Right lung (tissue), 5 donors: ENCODE measurements around the gene KCND2. TPM values are rescaled to one million over a fixed set of nuclear protein-coding genes. Genes with fewer than 3 reads are reported as not detected.
"Not testable (repeated sequence)": the region's sequence is repeated elsewhere in the genome, so short reads cannot be mapped to it uniquely, and the experiment has no call there.

Source experiments
- DNase-seq, 2 donors: peaks; one replicate each; pipeline ENCODE4 v3.0.0-alpha.2; 2013
- polyA plus RNA-seq, 5 donors: library from polyadenylated mRNA; unstranded; fragments of 120-200 nt; gene quantifications; one replicate each; pipeline versions ENCODE4 v1.2.1 to v1.2.3, GENCODE V29; 2013; ENCODE audit warnings: inconsistent platforms in 1 of 5, low replicate concordance in 1 of 5; ENCODE audit not compliant: insufficient read length in 5 of 5, insufficient read depth in 1 of 5

Gene KCND2
- polyA plus RNA-seq, 5 donors: 0.38 to 1.3 (median 0.65) TPM

- DNase-seq: no peak
Observed at GRCh38 chr7:120586571-120586970, 313.6 kb downstream of the KCND2 start.

DNA sequence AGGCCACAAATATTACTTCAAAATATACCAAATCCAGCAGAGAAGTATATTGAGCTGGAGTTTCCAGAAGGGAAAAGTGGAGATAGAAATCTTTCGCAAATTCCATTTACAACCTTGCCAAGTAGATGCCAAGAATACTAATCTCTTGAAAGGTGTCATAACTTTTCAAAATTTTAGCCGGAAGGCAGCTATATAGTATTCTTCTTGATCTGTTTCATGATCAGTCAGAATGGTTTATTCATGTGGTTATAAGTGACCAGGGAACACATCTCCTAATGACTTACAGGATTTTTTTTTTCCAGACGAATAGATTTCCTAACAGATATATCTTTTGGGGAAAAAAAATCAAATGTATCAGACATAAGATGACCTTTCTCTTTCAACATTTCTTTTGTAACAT, 314.3 kb downstream of the KCND2 start:
- no peak for DNase-seq

- no peak for DNase-seq
Observed at GRCh38 chr7:120588416-120588815, 315.4 kb downstream of the KCND2 start.

DNA sequence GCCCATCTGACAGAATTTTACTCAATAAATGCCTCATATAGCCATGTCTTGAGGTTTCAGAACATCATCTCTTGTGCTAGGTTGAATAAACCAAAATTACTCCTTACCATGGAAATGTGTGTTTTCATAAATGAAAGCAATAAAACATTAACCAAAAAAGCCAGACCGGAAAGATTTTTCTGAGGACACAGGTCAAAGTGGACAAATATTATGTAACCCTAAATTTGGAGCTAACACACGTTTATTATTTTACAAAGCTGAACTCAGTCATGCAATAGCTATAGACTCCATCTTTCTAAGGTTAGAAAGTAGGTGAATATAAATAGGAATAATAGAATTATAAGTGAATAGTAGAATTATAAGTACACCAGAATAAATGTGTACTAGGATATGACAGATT, 315.9 kb downstream of the KCND2 start:
- no peak for DNase-seq

DNA sequence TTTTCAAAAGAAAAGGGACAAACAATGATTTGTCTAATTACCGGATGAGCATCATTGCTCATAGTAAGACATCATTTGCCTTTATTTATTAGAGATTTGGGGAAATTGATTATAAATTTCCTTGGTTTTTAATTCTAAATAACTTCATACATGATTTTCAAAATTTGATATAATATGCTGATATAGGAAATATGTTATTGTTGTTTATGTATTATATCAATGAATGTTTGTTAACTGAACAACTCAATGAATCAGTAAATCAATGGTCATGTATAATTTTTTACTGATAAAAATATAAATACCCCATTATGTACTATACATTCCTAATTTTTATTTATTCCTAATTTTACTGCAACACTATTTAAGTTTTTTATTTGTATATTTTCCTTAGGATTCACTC, 327.6 kb downstream of the KCND2 start:
- DNase-seq: no peak

- no peak for DNase-seq
Observed at GRCh38 chr7:120603366-120603765, 330.4 kb downstream of the KCND2 start.

DNA sequence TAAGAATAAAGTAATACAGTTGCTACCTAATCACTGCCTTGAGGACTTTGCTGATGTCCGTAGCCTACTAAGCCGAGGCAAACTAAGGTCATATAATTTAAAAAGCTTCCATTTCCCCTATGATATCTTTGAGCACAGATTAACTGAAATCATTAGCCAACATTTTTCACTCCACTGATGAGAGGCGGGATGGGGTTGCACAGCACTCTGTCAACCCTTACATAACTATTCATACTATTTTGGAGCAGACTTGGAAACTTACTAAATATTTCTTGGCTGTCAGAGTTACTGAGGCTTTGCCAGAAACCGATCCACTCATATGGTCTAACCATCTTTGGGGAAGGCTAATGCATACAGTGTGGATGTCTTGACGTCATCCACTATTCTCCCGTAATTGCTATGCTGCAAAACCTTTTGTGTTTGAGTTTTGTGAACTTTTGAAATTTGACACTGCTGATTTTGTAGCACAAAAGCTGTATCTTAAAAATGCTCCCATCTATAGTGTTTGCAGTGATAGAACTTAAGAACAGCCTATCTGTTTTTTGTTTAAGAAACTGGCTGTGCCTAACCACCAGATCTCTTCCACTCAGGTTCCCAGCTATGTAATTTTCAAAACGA, 336.3 kb downstream of the KCND2 start:
- DNase-seq: no peak

DNA sequence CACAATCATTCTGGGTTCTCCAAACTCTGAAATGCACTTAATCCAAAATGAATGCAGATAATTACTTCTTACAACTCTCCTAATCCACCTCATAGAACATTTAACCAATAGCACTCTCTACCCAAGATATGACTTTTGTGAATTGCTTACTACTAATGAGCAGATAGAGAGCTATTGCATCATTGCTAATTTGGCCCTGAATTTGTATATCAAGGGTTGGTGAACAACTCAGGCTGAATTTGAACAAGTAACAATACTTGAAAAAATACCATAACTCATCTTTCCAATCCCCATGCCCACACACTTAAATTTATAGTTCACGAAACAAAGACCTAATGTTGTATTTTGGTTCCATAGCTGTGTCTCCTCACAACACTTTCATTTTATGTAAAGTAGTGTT, 339.0 kb downstream of the KCND2 start:
- no peak for DNase-seq

- DNase-seq: no peak
Observed at GRCh38 chr7:120615703-120616102, 342.7 kb downstream of the KCND2 start.

DNA sequence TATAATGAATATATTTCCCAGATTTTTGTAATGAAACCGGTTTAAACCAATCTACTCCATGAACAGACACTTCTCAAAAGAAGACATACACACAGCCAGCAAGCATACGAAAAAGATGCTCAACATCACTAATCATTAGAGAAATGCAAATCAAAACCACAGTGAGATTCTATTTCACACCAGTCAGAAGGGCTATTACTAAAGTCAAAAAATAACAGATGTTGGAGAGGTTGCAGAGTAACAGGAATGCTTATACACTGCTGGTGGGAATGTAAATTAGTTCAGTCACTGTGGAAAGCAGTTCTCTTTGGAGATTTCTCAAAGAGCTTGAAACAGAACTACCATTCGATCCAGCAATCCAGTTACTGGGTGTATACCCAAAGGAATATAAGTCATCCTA, 344.3 kb downstream of the KCND2 start:
- DNase-seq: no peak

GRCh38 chr7:120628251-120628650, 355.3 kb downstream of the KCND2 start:
- no peak for DNase-seq

DNA sequence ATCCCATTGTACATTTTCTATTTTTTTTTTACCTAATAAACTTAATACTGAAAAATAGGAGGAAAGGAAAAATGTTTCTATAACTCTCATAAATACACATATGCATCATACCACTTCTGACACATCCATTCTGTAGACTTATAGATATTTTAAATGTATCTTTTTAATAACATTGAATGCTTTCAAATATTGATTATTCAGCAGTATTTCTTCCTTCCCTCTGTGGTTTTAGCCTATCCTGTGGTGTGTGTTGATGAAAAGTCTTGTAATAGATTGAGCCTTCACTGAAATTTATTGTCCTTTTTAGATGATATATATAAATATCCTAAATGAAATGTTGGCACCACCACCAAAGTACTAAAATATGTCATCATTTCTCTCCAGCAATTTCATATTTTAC, 366.9 kb downstream of the KCND2 start:
- no peak for DNase-seq

DNA sequence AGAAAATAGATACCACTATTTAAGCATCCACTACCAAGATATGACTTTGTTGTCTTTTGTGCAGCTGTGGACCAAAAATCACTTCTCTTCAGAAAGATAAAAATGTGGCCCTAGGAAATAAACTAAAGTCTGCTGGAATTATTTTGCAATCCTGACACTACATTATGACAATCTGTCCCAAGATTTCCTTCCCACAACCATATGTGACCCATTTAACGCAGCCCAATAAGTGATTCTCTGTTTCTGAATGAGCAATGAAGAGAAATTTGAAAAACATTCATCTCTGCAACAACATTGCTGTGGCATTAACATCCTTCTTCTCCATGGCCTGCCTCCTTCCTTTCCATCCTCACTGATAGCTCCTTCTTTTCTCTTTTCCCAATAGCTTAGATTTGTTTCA, 373.0 kb downstream of the KCND2 start:
- DNase-seq: peak; percentile 15 to 17

GRCh38 chr7:120654241-120654640, 381.3 kb downstream of the KCND2 start:
- no peak for DNase-seq

DNA sequence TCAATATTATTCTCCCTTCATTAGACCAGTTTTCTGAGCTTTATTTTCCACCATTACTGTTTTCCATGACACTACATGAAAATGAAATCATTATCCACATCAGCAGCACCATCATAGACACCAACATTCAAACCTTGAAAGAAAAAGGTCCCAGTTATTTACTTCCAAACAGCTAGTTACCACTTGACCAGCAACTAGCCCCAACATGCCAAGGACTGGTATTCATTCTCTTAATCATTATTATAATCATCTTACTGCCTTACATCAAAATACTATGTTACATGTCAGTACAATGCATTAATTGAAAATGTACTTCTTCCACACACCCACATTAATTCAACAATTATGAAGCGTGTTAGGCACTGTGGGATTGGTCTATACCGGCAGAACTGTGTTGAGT, 385.5 kb downstream of the KCND2 start:
- DNase-seq: no peak

GRCh38 chr7:120662291-120662690, 389.3 kb downstream of the KCND2 start:
- no peak for DNase-seq

DNA sequence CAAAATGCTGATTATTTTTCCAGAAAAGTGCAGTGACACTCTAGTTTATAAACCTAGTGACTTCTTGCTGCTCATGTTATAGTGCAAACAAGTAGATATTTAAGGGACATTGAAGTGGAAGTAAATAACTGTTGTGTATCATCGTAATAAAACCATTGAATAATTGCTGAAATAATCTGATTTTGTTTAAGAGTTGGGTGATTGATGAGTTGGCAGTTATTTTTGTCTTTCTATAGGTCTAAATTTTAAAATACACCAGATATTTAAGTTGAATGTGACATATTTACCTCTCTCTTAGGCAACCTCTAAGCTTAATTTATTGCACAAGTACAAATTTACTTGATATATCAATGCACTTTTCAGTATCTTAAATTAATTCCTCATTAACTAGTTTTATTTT, 392.1 kb downstream of the KCND2 start:
- no peak for DNase-seq

- no peak for DNase-seq
Observed at GRCh38 chr7:120675076-120675475, 402.1 kb downstream of the KCND2 start.

DNA sequence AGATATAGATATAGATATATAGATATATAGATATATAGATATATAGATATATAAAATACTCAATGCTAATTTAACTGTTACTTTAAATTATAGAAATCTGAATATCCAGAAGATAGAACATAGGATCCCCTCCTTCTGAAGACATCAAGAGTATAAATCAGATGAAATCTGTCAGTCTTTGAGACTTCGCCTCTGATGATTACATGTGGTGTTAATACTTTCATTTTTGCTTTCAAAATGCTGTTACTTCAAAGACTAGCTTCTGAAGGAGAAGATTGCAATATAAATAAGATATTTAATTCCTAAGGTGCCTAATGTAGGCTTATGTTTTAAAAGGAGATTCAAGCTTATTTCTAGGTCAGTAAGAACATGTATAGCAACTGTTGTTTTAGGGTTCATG, 404.6 kb downstream of the KCND2 start:
- no peak for DNase-seq

GRCh38 chr7:120680985-120681384, 408.0 kb downstream of the KCND2 start:
- no peak for DNase-seq

DNA sequence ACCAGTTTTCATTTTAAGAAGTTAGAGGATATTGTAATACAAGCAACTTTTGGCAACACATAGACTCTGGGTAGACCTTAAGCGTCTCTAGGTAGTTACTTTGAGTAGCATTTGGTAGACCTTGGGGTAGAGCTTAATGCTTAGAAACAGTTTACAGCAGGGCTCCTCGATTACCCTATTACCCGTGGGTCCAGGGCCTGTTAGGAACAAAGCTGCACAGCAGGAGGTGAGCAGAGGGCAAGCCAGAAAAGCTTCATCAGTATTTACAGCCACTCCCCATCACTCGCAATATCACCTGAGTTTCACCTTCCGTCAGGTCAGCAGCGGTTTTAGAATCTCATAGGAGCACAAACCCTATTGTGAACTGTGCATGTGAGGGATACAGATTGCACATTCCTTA, 411.5 kb downstream of the KCND2 start:
- DNase-seq: no peak

GRCh38 chr7:120691915-120692314, 418.9 kb downstream of the KCND2 start:
- no peak for DNase-seq

DNA sequence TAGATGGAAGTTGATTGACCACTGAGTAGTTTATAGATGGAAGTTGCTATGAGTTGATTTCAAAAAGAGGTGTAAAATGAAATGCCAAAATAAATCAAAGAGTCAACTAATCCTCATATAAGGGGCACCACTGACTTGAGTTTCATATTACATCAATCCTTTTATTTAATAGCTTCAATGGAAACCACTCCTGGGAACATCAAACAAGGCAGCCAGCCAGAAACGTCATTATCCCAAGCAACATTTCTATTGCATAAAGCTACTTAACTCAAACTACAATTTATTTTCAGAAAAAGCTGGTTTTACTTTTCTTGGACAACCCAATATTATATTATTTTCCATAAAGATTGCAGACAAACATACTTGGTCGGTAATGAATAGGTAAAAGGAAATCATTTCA, 422.9 kb downstream of the KCND2 start:
- DNase-seq: no peak

DNA sequence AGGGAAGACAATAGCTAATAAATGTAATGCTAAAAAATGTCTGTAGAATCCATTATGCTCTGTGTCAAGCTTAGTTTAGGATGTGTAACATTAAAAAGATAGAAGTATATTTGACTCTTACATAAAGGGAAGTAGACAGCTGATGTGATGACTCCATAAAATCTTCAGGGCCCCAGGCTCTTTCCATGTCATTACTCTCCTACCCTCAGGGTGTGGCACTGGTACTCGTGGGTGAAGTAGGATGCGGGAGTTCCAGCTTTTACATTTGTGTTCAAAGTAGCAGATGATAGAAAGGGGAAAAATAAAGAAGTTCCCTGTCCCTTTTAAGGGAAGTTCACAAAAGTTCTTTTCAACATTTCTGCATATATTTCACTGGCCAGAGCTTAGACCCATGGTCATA, 427.8 kb downstream of the KCND2 start:
- DNase-seq: no peak

DNA sequence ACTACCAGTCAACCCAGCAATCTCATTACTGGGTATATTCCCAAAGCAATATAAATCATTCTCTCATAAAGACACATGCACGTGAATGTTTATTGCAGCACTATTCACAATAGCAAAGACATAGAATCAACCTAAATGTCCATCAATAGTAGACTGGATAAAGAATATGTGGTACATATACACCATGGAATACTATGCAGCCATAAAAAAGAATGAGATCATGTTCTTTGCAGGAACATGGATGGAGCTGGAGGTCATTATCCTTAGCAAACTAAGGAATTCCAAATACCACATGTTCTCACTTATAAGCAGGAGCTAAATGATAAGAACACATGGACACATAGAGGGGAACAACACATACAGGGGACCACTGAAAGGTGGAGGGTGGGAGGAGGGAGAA, 429.4 kb downstream of the KCND2 start:
- DNase-seq: not testable (repeated sequence)
